Measurements from ENCODE around the gene RFLNA. TPM values are rescaled to one million over a fixed set of nuclear protein-coding genes. Genes with fewer than 3 reads are reported as not detected.

RFLNA gene
- polyA plus RNA-seq, 1 donor (not counting 4 experiments of a cell fraction or from before 2014, with no cell fraction given): 1.1 TPM

DNA sequence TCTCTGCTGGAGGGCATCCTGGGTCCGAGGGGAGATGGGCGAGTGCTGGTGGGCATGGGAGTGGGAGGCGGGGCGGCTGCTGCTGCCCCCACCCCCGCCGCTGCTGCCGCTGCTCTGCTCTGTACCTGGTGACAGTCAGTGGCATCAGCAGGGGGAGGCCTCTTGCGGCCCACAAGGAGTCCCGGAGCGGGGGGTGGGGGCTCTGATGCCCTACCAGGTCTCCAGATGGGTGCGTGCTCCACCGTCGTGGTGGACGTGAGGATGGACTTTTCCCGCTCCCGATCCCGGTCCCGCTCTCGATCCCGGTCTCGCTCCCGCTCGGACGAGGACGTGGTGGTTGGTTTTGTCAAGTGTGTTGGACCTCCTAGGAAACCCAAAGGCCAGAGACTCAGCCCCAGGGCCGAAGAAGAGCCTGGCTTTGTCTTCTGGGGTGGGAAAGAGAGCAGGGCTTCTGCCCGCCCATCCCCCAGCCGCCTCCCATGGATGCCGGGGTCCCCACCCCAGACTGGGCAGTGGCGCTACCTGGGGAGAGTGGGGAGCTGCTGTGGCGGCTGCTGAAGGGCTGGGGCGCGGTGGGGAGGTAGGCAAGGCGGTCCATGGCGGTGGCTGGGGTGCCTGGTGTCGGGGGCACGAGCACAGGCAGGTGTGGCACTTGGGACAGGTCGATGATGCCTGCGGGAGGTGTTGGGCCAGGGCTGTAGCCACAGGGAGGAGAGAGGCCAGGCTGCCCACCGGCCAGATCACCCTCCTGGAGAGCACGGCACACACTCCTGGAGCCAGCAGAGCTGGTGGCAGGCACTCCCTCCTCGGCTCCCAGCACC, 45.4 kb downstream of the RFLNA start:
- dilution Hi-C loops (cut with MboI; ENCODE audit: extremely low pct_ligation_motif_present, low sequenced_read_pairs): no loop called here
- Histone ChIP-seq H3K4me3 (ENCODE audit: control insufficient read depth in 2 of 3, extremely low read depth in 1 of 3, insufficient read depth in 2 of 3, low read depth in 1 of 3, low read length in 3 of 3) (no peak overlapping the region), H3K36me3 (ENCODE audit: control insufficient read depth in 2 of 2, extremely low read depth in 1 of 2, insufficient read depth in 2 of 2, low read length in 2 of 2) (peaks cover 12 to 26% of the 10 kb centered on the region in 2 experiments), H3K9ac (ENCODE audit: control insufficient read depth, extremely low read depth, insufficient read depth, low read length) (no peak overlapping the region), H3K4me2 (ENCODE audit: control insufficient read depth, extremely low read depth, insufficient read depth, low read depth, low read length) (no peak overlapping the region), H3K9me3 (ENCODE audit: control insufficient read depth, low read depth, low read length) (no peaks in the 10 kb centered on the region), H3K79me2 (ENCODE audit: control insufficient read depth, insufficient read depth, low read length) (no peaks in the 10 kb centered on the region), H4K20me1 (ENCODE audit: control insufficient read depth, extremely low read depth, insufficient read depth, low read length) (no peaks in the 10 kb centered on the region), H2AFZ (ENCODE audit: control insufficient read depth, low read length) (no peak overlapping the region), H3K27ac (ENCODE audit: control insufficient read depth, insufficient read depth, low read length) (no peak overlapping the region), H3K4me1 (ENCODE audit: control insufficient read depth, extremely low read depth, insufficient read depth, low read length) (no peaks in the 10 kb centered on the region), H3K27me3 (ENCODE audit: control insufficient read depth, extremely low read depth, insufficient read depth, low read length) (no peaks in the 10 kb centered on the region), H3K9me1 (ENCODE audit: control insufficient read depth, extremely low read depth, insufficient read depth, low read length) (no peaks in the 10 kb centered on the region)
- TF ChIP-seq, protein P1, sequence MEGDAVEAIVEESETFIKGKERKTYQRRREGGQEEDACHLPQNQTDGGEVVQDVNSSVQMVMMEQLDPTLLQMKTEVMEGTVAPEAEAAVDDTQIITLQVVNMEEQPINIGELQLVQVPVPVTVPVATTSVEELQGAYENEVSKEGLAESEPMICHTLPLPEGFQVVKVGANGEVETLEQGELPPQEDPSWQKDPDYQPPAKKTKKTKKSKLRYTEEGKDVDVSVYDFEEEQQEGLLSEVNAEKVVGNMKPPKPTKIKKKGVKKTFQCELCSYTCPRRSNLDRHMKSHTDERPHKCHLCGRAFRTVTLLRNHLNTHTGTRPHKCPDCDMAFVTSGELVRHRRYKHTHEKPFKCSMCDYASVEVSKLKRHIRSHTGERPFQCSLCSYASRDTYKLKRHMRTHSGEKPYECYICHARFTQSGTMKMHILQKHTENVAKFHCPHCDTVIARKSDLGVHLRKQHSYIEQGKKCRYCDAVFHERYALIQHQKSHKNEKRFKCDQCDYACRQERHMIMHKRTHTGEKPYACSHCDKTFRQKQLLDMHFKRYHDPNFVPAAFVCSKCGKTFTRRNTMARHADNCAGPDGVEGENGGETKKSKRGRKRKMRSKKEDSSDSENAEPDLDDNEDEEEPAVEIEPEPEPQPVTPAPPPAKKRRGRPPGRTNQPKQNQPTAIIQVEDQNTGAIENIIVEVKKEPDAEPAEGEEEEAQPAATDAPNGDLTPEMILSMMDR (optimal IDR thresholded peaks at IDR 0.05 in 1 of 3, IDR thresholded peaks at IDR 0.05 in 1 of 3, conservative IDR thresholded peaks at IDR 0.05 in 1 of 3; ENCODE audit: extremely low read depth in 1 of 3, insufficient read depth in 2 of 3, low read length in 3 of 3): no peak
- no peak for TF ChIP-seq EZH2 (IDR thresholded peaks at IDR 0.05; ENCODE audit: low read length)
- no peak for DNase-seq (ENCODE audit: low read depth, low spot score)
- FAIRE-seq: no peak

DNA sequence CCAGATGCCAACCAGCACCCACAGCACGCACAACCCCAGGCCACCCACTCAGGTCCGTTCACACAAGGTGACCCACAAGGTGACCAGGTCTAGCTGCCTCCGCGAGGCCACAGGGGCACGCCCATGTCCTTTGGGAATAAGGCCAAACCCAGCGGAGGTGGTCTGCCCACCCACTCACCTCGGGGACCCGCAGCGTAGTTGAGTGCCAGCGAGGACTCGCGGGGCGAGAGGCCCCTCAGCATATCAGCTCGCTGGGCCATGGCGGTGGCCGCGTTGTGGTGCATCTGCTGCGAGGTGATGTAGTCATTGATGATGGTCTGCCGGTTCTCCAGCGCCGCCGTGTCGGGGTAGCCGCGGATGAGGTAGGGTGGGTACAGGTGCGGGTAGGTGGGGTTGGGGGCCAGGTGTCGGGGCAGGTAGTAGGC, 46.8 kb downstream of the RFLNA start:
- FAIRE-seq: no peak
- TF ChIP-seq, protein P1 (optimal IDR thresholded peaks at IDR 0.05 in 1 of 3, IDR thresholded peaks at IDR 0.05 in 1 of 3, conservative IDR thresholded peaks at IDR 0.05 in 1 of 3; ENCODE audit: extremely low read depth in 1 of 3, insufficient read depth in 2 of 3, low read length in 3 of 3): no peak
- TF ChIP-seq EZH2 (IDR thresholded peaks at IDR 0.05; ENCODE audit: low read length): no peak
- no peak overlapping the region for H3K9ac ChIP-seq (ENCODE audit: control insufficient read depth, extremely low read depth, insufficient read depth, low read length)
- no peaks in the 10 kb centered on the region for H3K79me2 ChIP-seq (ENCODE audit: control insufficient read depth, insufficient read depth, low read length)
- no peak overlapping the region for H3K4me2 ChIP-seq (ENCODE audit: control insufficient read depth, extremely low read depth, insufficient read depth, low read depth, low read length)
- H3K36me3 ChIP-seq (ENCODE audit: control insufficient read depth in 2 of 2, extremely low read depth in 1 of 2, insufficient read depth in 2 of 2, low read length in 2 of 2): peaks cover 9 to 27% of the 10 kb centered on the region in 2 experiments
- H4K20me1 ChIP-seq (ENCODE audit: control insufficient read depth, extremely low read depth, insufficient read depth, low read length): no peaks in the 10 kb centered on the region
- dilution Hi-C loops (cut with MboI; ENCODE audit: extremely low pct_ligation_motif_present, low sequenced_read_pairs): no loop called here
- no peak overlapping the region for H2AFZ ChIP-seq (ENCODE audit: control insufficient read depth, low read length)
- no peak overlapping the region for H3K4me3 ChIP-seq (ENCODE audit: control insufficient read depth in 2 of 3, extremely low read depth in 1 of 3, insufficient read depth in 2 of 3, low read depth in 1 of 3, low read length in 3 of 3)
- no peak overlapping the region for H3K27ac ChIP-seq (ENCODE audit: control insufficient read depth, insufficient read depth, low read length)
- H3K27me3 ChIP-seq (ENCODE audit: control insufficient read depth, extremely low read depth, insufficient read depth, low read length): no peaks in the 10 kb centered on the region
- no peaks in the 10 kb centered on the region for H3K9me1 ChIP-seq (ENCODE audit: control insufficient read depth, extremely low read depth, insufficient read depth, low read length)
- no peaks in the 10 kb centered on the region for H3K4me1 ChIP-seq (ENCODE audit: control insufficient read depth, extremely low read depth, insufficient read depth, low read length)
- no peaks in the 10 kb centered on the region for H3K9me3 ChIP-seq (ENCODE audit: control insufficient read depth, low read depth, low read length)
- no peak for DNase-seq (ENCODE audit: low read depth, low spot score)
